Measurements from ENCODE around the gene TUBB2B.

DNA sequence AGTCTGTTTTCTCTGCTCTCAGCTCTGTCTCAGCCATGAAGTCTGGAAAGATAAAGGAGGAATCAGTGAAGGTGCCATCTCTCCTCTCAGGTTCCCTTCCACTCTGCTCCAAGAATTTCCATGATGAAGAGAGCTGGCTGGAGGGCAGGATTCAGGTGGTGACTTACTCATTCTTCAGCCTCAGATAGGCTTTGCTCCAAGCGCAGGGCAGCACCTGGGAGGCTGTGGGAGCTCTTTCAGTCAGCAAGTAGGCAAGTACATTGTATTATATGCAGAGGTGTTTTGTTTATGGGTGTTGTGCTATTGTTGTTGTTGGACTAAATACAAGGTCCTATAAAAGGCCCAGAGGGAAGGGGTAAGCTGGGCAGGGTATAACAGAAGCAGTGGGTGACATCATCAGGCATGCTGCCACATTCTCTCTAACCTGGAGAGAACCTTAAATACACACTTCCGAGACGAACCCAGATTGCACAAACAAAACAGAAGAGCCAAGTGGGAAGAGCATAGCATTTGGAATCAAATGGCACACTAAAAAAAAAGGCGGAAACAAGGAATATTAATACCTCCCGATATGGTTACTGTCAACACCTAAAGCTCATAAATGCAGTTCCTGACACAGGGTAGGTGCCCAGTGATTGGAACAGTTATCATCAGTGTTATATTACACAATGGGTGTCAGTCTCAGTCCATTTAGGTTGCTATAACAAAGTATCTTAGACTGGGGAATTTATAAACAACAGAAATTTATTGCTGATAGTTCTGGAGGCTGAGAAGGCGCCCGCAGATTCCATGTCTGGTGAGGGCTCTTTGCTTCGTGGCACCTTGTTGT lies 16.8 kb upstream of the TUBB2B start:
- no peak for TF ChIP-seq POLR2A (IDR thresholded peaks at IDR 0.05)
- TF ChIP-seq, protein P1, sequence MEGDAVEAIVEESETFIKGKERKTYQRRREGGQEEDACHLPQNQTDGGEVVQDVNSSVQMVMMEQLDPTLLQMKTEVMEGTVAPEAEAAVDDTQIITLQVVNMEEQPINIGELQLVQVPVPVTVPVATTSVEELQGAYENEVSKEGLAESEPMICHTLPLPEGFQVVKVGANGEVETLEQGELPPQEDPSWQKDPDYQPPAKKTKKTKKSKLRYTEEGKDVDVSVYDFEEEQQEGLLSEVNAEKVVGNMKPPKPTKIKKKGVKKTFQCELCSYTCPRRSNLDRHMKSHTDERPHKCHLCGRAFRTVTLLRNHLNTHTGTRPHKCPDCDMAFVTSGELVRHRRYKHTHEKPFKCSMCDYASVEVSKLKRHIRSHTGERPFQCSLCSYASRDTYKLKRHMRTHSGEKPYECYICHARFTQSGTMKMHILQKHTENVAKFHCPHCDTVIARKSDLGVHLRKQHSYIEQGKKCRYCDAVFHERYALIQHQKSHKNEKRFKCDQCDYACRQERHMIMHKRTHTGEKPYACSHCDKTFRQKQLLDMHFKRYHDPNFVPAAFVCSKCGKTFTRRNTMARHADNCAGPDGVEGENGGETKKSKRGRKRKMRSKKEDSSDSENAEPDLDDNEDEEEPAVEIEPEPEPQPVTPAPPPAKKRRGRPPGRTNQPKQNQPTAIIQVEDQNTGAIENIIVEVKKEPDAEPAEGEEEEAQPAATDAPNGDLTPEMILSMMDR (IDR thresholded peaks at IDR 0.05), result no peak
- no peak for TF ChIP-seq POLR2AphosphoS5 (IDR thresholded peaks at IDR 0.05; ENCODE audit: insufficient read depth in 1 of 2, low read depth in 1 of 2)

Measured in vagina (tissue), 2 donors.